ENCODE data around the gene PRPS2.

PRPS2 gene

GRCh38 chrX:12819222-12819621, 28.0 kb downstream of the PRPS2 start:
- Histone ChIP-seq H3K27me3 (ENCODE audit: control insufficient read depth, insufficient read depth, low read length) (no peaks in the 10 kb centered on the region), H3K4me1 (ENCODE audit: control insufficient read depth, insufficient read depth, low read length) (peaks cover 4% of the 10 kb centered on the region), H3K36me3 (ENCODE audit: control insufficient read depth, insufficient read depth, low read length) (peaks cover 35% of the 10 kb centered on the region), H3K9ac (ENCODE audit: low read depth, low read length) (no peak overlapping the region), H3K9me3 (ENCODE audit: control insufficient read depth, insufficient read depth, low read length) (no peaks in the 10 kb centered on the region), H3K4me3 (ENCODE audit: low read depth, low read length) (no peak overlapping the region)

- H3K27me3 ChIP-seq (ENCODE audit: control insufficient read depth, insufficient read depth, low read length): no peaks in the 10 kb centered on the region
- H3K9me3 ChIP-seq (ENCODE audit: control insufficient read depth, insufficient read depth, low read length): no peaks in the 10 kb centered on the region
- peaks cover 30% of the 10 kb centered on the region for H3K36me3 ChIP-seq (ENCODE audit: control insufficient read depth, insufficient read depth, low read length)
- H3K9ac ChIP-seq (ENCODE audit: low read depth, low read length): no peak overlapping the region
- H3K4me3 ChIP-seq (ENCODE audit: low read depth, low read length): no peak overlapping the region
- H3K4me1 ChIP-seq (ENCODE audit: control insufficient read depth, insufficient read depth, low read length): no peaks in the 10 kb centered on the region
Observed at GRCh38 chrX:12820737-12821136, 29.5 kb downstream of the PRPS2 start.

GRCh38 chrX:12824944-12825343, 33.7 kb downstream of the PRPS2 start:
- Histone ChIP-seq H3K4me3 (ENCODE audit: low read depth, low read length) (no peak overlapping the region), H3K36me3 (ENCODE audit: control insufficient read depth, insufficient read depth, low read length) (peaks cover 14% of the 10 kb centered on the region), H3K4me1 (ENCODE audit: control insufficient read depth, insufficient read depth, low read length) (no peaks in the 10 kb centered on the region), H3K9ac (ENCODE audit: low read depth, low read length) (no peak overlapping the region), H3K9me3 (ENCODE audit: control insufficient read depth, insufficient read depth, low read length) (no peaks in the 10 kb centered on the region), H3K27me3 (ENCODE audit: control insufficient read depth, insufficient read depth, low read length) (no peaks in the 10 kb centered on the region)

- Histone ChIP-seq H3K4me3 (ENCODE audit: low read depth, low read length) (no peak overlapping the region), H3K9ac (ENCODE audit: low read depth, low read length) (no peak overlapping the region), H3K36me3 (ENCODE audit: control insufficient read depth, insufficient read depth, low read length) (peaks cover 7% of the 10 kb centered on the region), H3K27me3 (ENCODE audit: control insufficient read depth, insufficient read depth, low read length) (no peaks in the 10 kb centered on the region), H3K9me3 (ENCODE audit: control insufficient read depth, insufficient read depth, low read length) (no peaks in the 10 kb centered on the region), H3K4me1 (ENCODE audit: control insufficient read depth, insufficient read depth, low read length) (no peaks in the 10 kb centered on the region)
Observed at GRCh38 chrX:12825801-12826200, 34.6 kb downstream of the PRPS2 start.

GRCh38 chrX:12843061-12843667, 52.0 kb downstream of the PRPS2 start:
- Histone ChIP-seq H3K4me3 (ENCODE audit: low read depth, low read length) (no peak overlapping the region), H3K27me3 (ENCODE audit: control insufficient read depth, insufficient read depth, low read length) (no peaks in the 10 kb centered on the region), H3K9me3 (ENCODE audit: control insufficient read depth, insufficient read depth, low read length) (no peaks in the 10 kb centered on the region), H3K4me1 (ENCODE audit: control insufficient read depth, insufficient read depth, low read length) (peaks cover 2% of the 10 kb centered on the region), H3K36me3 (ENCODE audit: control insufficient read depth, insufficient read depth, low read length) (no peaks in the 10 kb centered on the region), H3K9ac (ENCODE audit: low read depth, low read length) (no peak overlapping the region)

GRCh38 chrX:12843668-12844279, 52.6 kb downstream of the PRPS2 start:
- Histone ChIP-seq H3K4me3 (ENCODE audit: low read depth, low read length) (no peak overlapping the region), H3K4me1 (ENCODE audit: control insufficient read depth, insufficient read depth, low read length) (peaks cover 2% of the 10 kb centered on the region)

GRCh38 chrX:12844319-12844718, 53.1 kb downstream of the PRPS2 start:
- H3K4me3 ChIP-seq (ENCODE audit: low read depth, low read length): no peak overlapping the region
- H3K27me3 ChIP-seq (ENCODE audit: control insufficient read depth, insufficient read depth, low read length): no peaks in the 10 kb centered on the region

More at GRCh38 chrX:12843668-12844279, 52.6 kb downstream of the PRPS2 start:
- H3K36me3 ChIP-seq (ENCODE audit: control insufficient read depth, insufficient read depth, low read length): no peaks in the 10 kb centered on the region
- H3K27me3 ChIP-seq (ENCODE audit: control insufficient read depth, insufficient read depth, low read length): no peaks in the 10 kb centered on the region
- no peaks in the 10 kb centered on the region for H3K9me3 ChIP-seq (ENCODE audit: control insufficient read depth, insufficient read depth, low read length)
- no peak overlapping the region for H3K9ac ChIP-seq (ENCODE audit: low read depth, low read length)

GRCh38 chrX:12865359-12865758, 74.1 kb downstream of the PRPS2 start:
- Histone ChIP-seq H3K27me3 (ENCODE audit: control insufficient read depth, insufficient read depth, low read length) (no peaks in the 10 kb centered on the region), H3K4me1 (ENCODE audit: control insufficient read depth, insufficient read depth, low read length) (peaks cover 4% of the 10 kb centered on the region), H3K9ac (ENCODE audit: low read depth, low read length) (no peak overlapping the region), H3K9me3 (ENCODE audit: control insufficient read depth, insufficient read depth, low read length) (peaks cover 4% of the 10 kb centered on the region), H3K4me3 (ENCODE audit: low read depth, low read length) (no peak overlapping the region), H3K36me3 (ENCODE audit: control insufficient read depth, insufficient read depth, low read length) (no peaks in the 10 kb centered on the region)

More at GRCh38 chrX:12844319-12844718, 53.1 kb downstream of the PRPS2 start:
- Histone ChIP-seq H3K4me1 (ENCODE audit: control insufficient read depth, insufficient read depth, low read length) (peaks cover 2% of the 10 kb centered on the region), H3K9ac (ENCODE audit: low read depth, low read length) (no peak overlapping the region), H3K9me3 (ENCODE audit: control insufficient read depth, insufficient read depth, low read length) (no peaks in the 10 kb centered on the region), H3K36me3 (ENCODE audit: control insufficient read depth, insufficient read depth, low read length) (no peaks in the 10 kb centered on the region)

- peaks cover 4% of the 10 kb centered on the region for H3K9me3 ChIP-seq (ENCODE audit: control insufficient read depth, insufficient read depth, low read length)
- H3K9ac ChIP-seq (ENCODE audit: low read depth, low read length): no peak within 1 kb of the TSS
- no peaks in the 10 kb centered on the region for H3K27me3 ChIP-seq (ENCODE audit: control insufficient read depth, insufficient read depth, low read length)
- H3K4me1 ChIP-seq (ENCODE audit: control insufficient read depth, insufficient read depth, low read length): peaks cover 8% of the 10 kb centered on the region
- H3K36me3 ChIP-seq (ENCODE audit: control insufficient read depth, insufficient read depth, low read length): no peaks in the 10 kb centered on the region
- no peak within 1 kb of the TSS for H3K4me3 ChIP-seq (ENCODE audit: low read depth, low read length)
Observed at GRCh38 chrX:12866451-12867377, 75.5 kb downstream of the PRPS2 start, which contains the start of gene TLR7. Gene TLR7, plus strand, starts transcription at chrX:12867072. Its CDS starts 507 bp downstream, at chrX:12867579.

GRCh38 chrX:12867685-12868084, 76.5 kb downstream of the PRPS2 start:
- Histone ChIP-seq H3K9me3 (ENCODE audit: control insufficient read depth, insufficient read depth, low read length) (peaks cover 4% of the 10 kb centered on the region), H3K4me1 (ENCODE audit: control insufficient read depth, insufficient read depth, low read length) (peaks cover 8% of the 10 kb centered on the region), H3K36me3 (ENCODE audit: control insufficient read depth, insufficient read depth, low read length) (no peaks in the 10 kb centered on the region), H3K4me3 (ENCODE audit: low read depth, low read length) (no peak overlapping the region), H3K9ac (ENCODE audit: low read depth, low read length) (no peak overlapping the region), H3K27me3 (ENCODE audit: control insufficient read depth, insufficient read depth, low read length) (no peaks in the 10 kb centered on the region)

GRCh38 chrX:12868747-12869146, 77.5 kb downstream of the PRPS2 start:
- Histone ChIP-seq H3K4me1 (ENCODE audit: control insufficient read depth, insufficient read depth, low read length) (peaks cover 8% of the 10 kb centered on the region), H3K4me3 (ENCODE audit: low read depth, low read length) (no peak overlapping the region), H3K9ac (ENCODE audit: low read depth, low read length) (no peak overlapping the region), H3K36me3 (ENCODE audit: control insufficient read depth, insufficient read depth, low read length) (no peaks in the 10 kb centered on the region), H3K9me3 (ENCODE audit: control insufficient read depth, insufficient read depth, low read length) (peaks cover 4% of the 10 kb centered on the region), H3K27me3 (ENCODE audit: control insufficient read depth, insufficient read depth, low read length) (no peaks in the 10 kb centered on the region)
